Raji (cell line): ENCODE data around the gene ARHGAP31.

Experiments used
- POLR2A ChIP-seq: IDR thresholded peaks from 2 replicates; pipeline ENCODE4 v1.6.1; 2011; ENCODE audit warnings: low read depth, low read length, control low read depth; ENCODE audit not compliant: insufficient read depth

The ARHGAP31 gene

GRCh38 chr3:119417771-119418512 lies 123.8 kb downstream of the ARHGAP31 start:
- no peak for TF ChIP-seq POLR2A

- TF ChIP-seq POLR2A, result no peak
These were observed 124.5 kb downstream of the ARHGAP31 start for GRCh38 chr3:119418641-119419040.

GRCh38 chr3:119420196-119420595 lies 126.0 kb downstream of the ARHGAP31 start:
- no peak for TF ChIP-seq POLR2A

GRCh38 chr3:119427669-119428068 lies 133.5 kb downstream of the ARHGAP31 start:
- no peak for TF ChIP-seq POLR2A

- no peak for TF ChIP-seq POLR2A
These were observed 134.4 kb downstream of the ARHGAP31 start for GRCh38 chr3:119428538-119428937.

GRCh38 chr3:119433613-119434325 lies 139.6 kb downstream of the ARHGAP31 start:
- no peak for TF ChIP-seq POLR2A

GRCh38 chr3:119434703-119435102 lies 140.5 kb downstream of the ARHGAP31 start:
- TF ChIP-seq POLR2A, result no peak

GRCh38 chr3:119436977-119437376 lies 142.8 kb downstream of the ARHGAP31 start:
- no peak for TF ChIP-seq POLR2A

GRCh38 chr3:119437691-119438258 lies 143.6 kb downstream of the ARHGAP31 start:
- no peak for TF ChIP-seq POLR2A

- no peak for TF ChIP-seq POLR2A
These were observed 149.0 kb downstream of the ARHGAP31 start for GRCh38 chr3:119443179-119443578.

GRCh38 chr3:119444590-119444989 lies 150.4 kb downstream of the ARHGAP31 start:
- no peak for TF ChIP-seq POLR2A

GRCh38 chr3:119453822-119454221 lies 159.6 kb downstream of the ARHGAP31 start:
- no peak for TF ChIP-seq POLR2A

- no peak for TF ChIP-seq POLR2A
These were observed 162.3 kb downstream of the ARHGAP31 start for GRCh38 chr3:119456469-119456868.

- no peak for TF ChIP-seq POLR2A
These were observed 163.1 kb downstream of the ARHGAP31 start for GRCh38 chr3:119457246-119457645.

GRCh38 chr3:119463171-119464169 lies 169.3 kb downstream of the ARHGAP31 start, which contains the start of gene TMEM39A:
Gene TMEM39A (minus strand): TSS chr3:119463615. CDS start chr3:119462074, 1,541 bp downstream.
- TF ChIP-seq POLR2A, result peak; percentile 100
